Measurements from ENCODE around the gene IRX3.

Gene IRX3

GRCh38 chr16:54233615-54234014 lies 53.0 kb downstream of the IRX3 start:
- H3F3A ChIP-seq (ENCODE audit: insufficient read depth, low read length): no peaks in the 10 kb centered on the region
- no peak for TF ChIP-seq EZH2 (optimal IDR thresholded peaks at IDR 0.05; ENCODE audit: low read depth, low read length)
- no peak for TF ChIP-seq CTCF (IDR thresholded peaks at IDR 0.05; ENCODE audit: low read length)
- no peak for TF ChIP-seq EZH2phosphoT487 (IDR thresholded peaks at IDR 0.05; ENCODE audit: low read length)

More at GRCh38 chr16:54233615-54234014, 53.0 kb downstream of the IRX3 start:
- H3K4me3 ChIP-seq (ENCODE audit: low read length): no peak overlapping the region
- H2AFZ ChIP-seq (ENCODE audit: low read length): no peak overlapping the region
- H3K9me3 ChIP-seq (replicated peaks; ENCODE audit: insufficient read depth, low read length): no peaks in the 10 kb centered on the region
- no peaks in the 10 kb centered on the region for H3K27me3 ChIP-seq (replicated peaks; ENCODE audit: insufficient read depth, low read length)
- H3K9ac ChIP-seq (ENCODE audit: low read length): no peak overlapping the region
- no peaks in the 10 kb centered on the region for H4K20me1 ChIP-seq (ENCODE audit: insufficient read depth, low read length)
- H3K9me2 ChIP-seq (replicated peaks; ENCODE audit: insufficient read depth, low read length): no peaks in the 10 kb centered on the region
- no peaks in the 10 kb centered on the region for H3K4me1 ChIP-seq (ENCODE audit: low read length)
- H3K4me2 ChIP-seq (ENCODE audit: low read depth, low read length): no peak overlapping the region
- H3K36me3 ChIP-seq (replicated peaks; ENCODE audit: insufficient read depth, low read length): no peaks in the 10 kb centered on the region
- H3K79me2 ChIP-seq (ENCODE audit: low read length): no peaks in the 10 kb centered on the region
- no peak for DNase-seq
- no peak overlapping the region for H3K27ac ChIP-seq (ENCODE audit: low read length)
